D721Med (cell line): ENCODE measurements around the gene PTGIS.

Experiments used
- DNase-seq: peaks from one replicate; pipeline ENCODE4 v3.0.0; 2011; ENCODE audit warnings: low spot score; ENCODE audit not compliant: insufficient read length
- FAIRE-seq: peaks from 2 replicates; lab custom pipeline; 2011; peaks lifted over from hg19 to GRCh38; lab: Jason Lieb, UNC
- CTCF ChIP-seq: IDR thresholded peaks from 2 replicates; pipeline ENCODE4 v1.5.1; 2012; ENCODE audit warnings: mild to moderate bottlenecking, control low read depth; ENCODE audit not compliant: insufficient read depth; ENCODE audit errors: missing control alignments

PTGIS gene

GRCh38 chr20:49545572-49545971 lies 22.4 kb downstream of the PTGIS start:
- TF ChIP-seq CTCF = no peak
- no peak for DNase-seq
- FAIRE-seq = no peak

GRCh38 chr20:49544535-49544934 lies 23.4 kb downstream of the PTGIS start:
- FAIRE-seq = no peak
- DNase-seq = no peak
- TF ChIP-seq CTCF = no peak

- no peak for FAIRE-seq
- DNase-seq = no peak
- no peak for TF ChIP-seq CTCF
Observed at GRCh38 chr20:49543858-49544437, 24.0 kb downstream of the PTGIS start.

GRCh38 chr20:49543071-49543857 lies 24.7 kb downstream of the PTGIS start:
- DNase-seq = no peak
- TF ChIP-seq CTCF = no peak
- no peak for FAIRE-seq

GRCh38 chr20:49542514-49542991 lies 25.4 kb downstream of the PTGIS start:
- no peak for TF ChIP-seq CTCF
- no peak for DNase-seq
- no peak for FAIRE-seq

GRCh38 chr20:49541733-49542513 lies 26.0 kb downstream of the PTGIS start:
- DNase-seq = peak; percentile 53
- no peak for FAIRE-seq
- TF ChIP-seq CTCF = peak; percentile 78
